GM12801 (cell line): Measurements from ENCODE around the gene ABI3.

Experiments used
- CTCF ChIP-seq: IDR thresholded peaks from one replicate; pipeline ENCODE4 v1.5.1; 2011; ENCODE audit warnings: control low read depth; ENCODE audit not compliant: insufficient read length; ENCODE audit errors: extremely low read depth

The ABI3 gene

GRCh38 chr17:49203796-49204195, 6.7 kb upstream of the ABI3 start:
- no peak for TF ChIP-seq CTCF

- TF ChIP-seq CTCF, result no peak
These were observed 6.0 kb upstream of the ABI3 start for GRCh38 chr17:49204516-49204915.

- TF ChIP-seq CTCF, result no peak
These were observed 1.4 kb upstream of the ABI3 start for GRCh38 chr17:49209061-49209571.

GRCh38 chr17:49213399-49213798, 2.9 kb downstream of the ABI3 start:
- TF ChIP-seq CTCF, result no peak

- no peak for TF ChIP-seq CTCF
These were observed 3.3 kb downstream of the ABI3 start for GRCh38 chr17:49213847-49214246.

GRCh38 chr17:49214676-49215360, 4.3 kb downstream of the ABI3 start:
- TF ChIP-seq CTCF, result no peak

GRCh38 chr17:49216482-49216881, 6.0 kb downstream of the ABI3 start:
- no peak for TF ChIP-seq CTCF
